Panc1 (cell line): ENCODE results near the gene TMEM205. TPM values are rescaled to one million over a fixed set of nuclear protein-coding genes. Genes with fewer than 3 reads are reported as not detected.

Experiments
- ATAC-seq: fragments of 200-7000 bp; cut with Tn5 transposase; 2 replicates; pipeline ENCODE4 v1.9.1; 2020; ENCODE audit warnings: mild to moderate bottlenecking, moderate library complexity
- BruUV-seq: library from RNA; stranded (reverse); fragments of 400-500 nt; replicated peaks from 2 replicates; lab custom pipeline; 2021; lab: Mats Ljungman, UMichigan
- CTCF ChIA-PET: fragments of 300-600 bp; sonication (Branson Sonifier 250); formaldehyde crosslinking; loops from one replicate; lab custom pipeline; 2022; ENCODE audit warnings: antibody characterized with exemption; lab: Charles Lee
- POLR2A ChIA-PET: fragments of 300-600 bp; sonication (Branson Sonifier 250); formaldehyde crosslinking; loops from one replicate; lab custom pipeline; 2022; ENCODE audit warnings: antibody characterized with exemption; lab: Charles Lee
- DNase-seq: peaks from one replicate; pipeline ENCODE4 v3.0.0-alpha.2; 2010; ENCODE audit warnings: low read depth, low spot score
- H3K27ac ChIP-seq: 2 replicates; pipeline ENCODE4 v1.5.1; 2011; ENCODE audit warnings: mild to moderate bottlenecking, low read length, inconsistent platforms
- H3K27me3 ChIP-seq: fragments of 200-500 bp; sonication (Bioruptor generic); 2 replicates; pipeline ENCODE4 v1.6.0; 2014; ENCODE audit warnings: low read length, inconsistent platforms; ENCODE audit not compliant: control insufficient read depth, insufficient read depth
- H3K36me3 ChIP-seq: fragments of 200-500 bp; sonication (Bioruptor generic); 2 replicates; pipeline ENCODE4 v1.5.1; 2014; ENCODE audit warnings: inconsistent platforms, mild to moderate bottlenecking, low read length, moderate library complexity; ENCODE audit not compliant: control insufficient read depth, insufficient read depth
- H3K4me1 ChIP-seq: 2 replicates; pipeline ENCODE4 v1.5.1; 2011; ENCODE audit warnings: inconsistent platforms, mild to moderate bottlenecking, low read length, moderate library complexity; ENCODE audit not compliant: control insufficient read depth, insufficient read depth
- H3K4me3 ChIP-seq, 2 experiments: 2 replicates each; pipeline ENCODE4 v1.5.1; 2011 to 2012; ENCODE audit warnings: low read depth in 2 of 2, low read length in 2 of 2, mild to moderate bottlenecking in 2 of 2, inconsistent platforms in 1 of 2, moderate library complexity in 1 of 2
- H3K9me3 ChIP-seq: fragments of 200-500 bp; sonication (Bioruptor generic); 2 replicates; pipeline ENCODE4 v1.5.1; 2014; ENCODE audit warnings: low read depth, mild to moderate bottlenecking, inconsistent platforms, low read length, moderate library complexity; ENCODE audit not compliant: control insufficient read depth, insufficient read depth
- POLR2AphosphoS5 ChIP-seq: IDR thresholded peaks from 2 replicates; pipeline ENCODE4 v1.6.1; 2012; ENCODE audit warnings: mild to moderate bottlenecking, low read depth, low read length, moderate library complexity
- SIN3A ChIP-seq: IDR thresholded peaks from 2 replicates; pipeline ENCODE4 v1.6.1; 2012; ENCODE audit warnings: low read depth, mild to moderate bottlenecking, low read length, moderate library complexity, borderline replicate concordance; ENCODE audit not compliant: insufficient read depth
- TCF7L2 ChIP-seq: IDR thresholded peaks from 2 replicates; pipeline ENCODE4 v1.6.1; 2011; ENCODE audit warnings: mild to moderate bottlenecking, low read depth, low read length, inconsistent platforms
- in situ Hi-C: cut with HindIII; loops from 2 replicates; pipeline ENCODE4 v1.10.0; 2016; ENCODE audit warnings: low sequenced_read_pairs, low pct_unique_long_range_greater_than_20kb
- intact Hi-C: fragments of 100-400 bp; cut with micrococcal nuclease; formaldehyde crosslinking; loops from one replicate; pipeline ENCODE4 v1.10.0; 2022; ENCODE audit not compliant: unreplicated experiment
- total RNA-seq: library from RNA; stranded (reverse); gene quantifications from one replicate; pipeline ENCODE4 v1.2.1, GENCODE V29; 2021; ENCODE audit not compliant: unreplicated experiment
- TF ChIP-seq, protein P1 (sequence below): fragments of 450-650 bp; IDR thresholded peaks from 2 replicates; pipeline ENCODE4 v1.5.1; 2017; ENCODE audit warnings: mild to moderate bottlenecking
- TF ChIP-seq, protein P2 (sequence below), 2 experiments: IDR thresholded peaks; 2 replicates each; pipeline ENCODE4 v1.6.1; 2011 to 2012; ENCODE audit warnings: low read depth in 2 of 2, control low read depth in 1 of 2, low read length in 1 of 2, mild to moderate bottlenecking in 1 of 2, moderate library complexity in 1 of 2; ENCODE audit not compliant: insufficient read depth in 1 of 2

TMEM205 gene
- total RNA-seq, 1 experiment from 2014 or later, result 133 TPM

GRCh38 chr19:11377756-11378155 lies 31.7 kb upstream of the TMEM205 start:
- Histone ChIP-seq H3K4me3 (no peak overlapping the region), H3K9me3 (no peaks in the 10 kb centered on the region), H3K4me1 (peaks cover 35% of the 10 kb centered on the region), H3K27me3 (no peaks in the 10 kb centered on the region), H3K36me3 (no peaks in the 10 kb centered on the region), H3K27ac (peak overlapping the region; percentile 11)
- ChIA-PET CTCF (interaction anchor here (0.7 kb wide), 1 partner anchor 232 kb away, joined by 5 read pairs; no protein-coding TSS in a partner anchor), POLR2A (interaction anchor here (0.6 kb wide), 2 partner anchors 151 to 174 kb away, joined by 5 to 9 read pairs; partner anchors contain the start of gene ECSIT)
- no peak for ATAC-seq
- intact Hi-C loops, result no loop called here
- no TSS peak for BruUV-seq
- no peak for DNase-seq
- TF ChIP-seq SIN3A (no peak), TCF7L2 (no peak), POLR2AphosphoS5 (no peak)
- TF ChIP-seq, protein P1, sequence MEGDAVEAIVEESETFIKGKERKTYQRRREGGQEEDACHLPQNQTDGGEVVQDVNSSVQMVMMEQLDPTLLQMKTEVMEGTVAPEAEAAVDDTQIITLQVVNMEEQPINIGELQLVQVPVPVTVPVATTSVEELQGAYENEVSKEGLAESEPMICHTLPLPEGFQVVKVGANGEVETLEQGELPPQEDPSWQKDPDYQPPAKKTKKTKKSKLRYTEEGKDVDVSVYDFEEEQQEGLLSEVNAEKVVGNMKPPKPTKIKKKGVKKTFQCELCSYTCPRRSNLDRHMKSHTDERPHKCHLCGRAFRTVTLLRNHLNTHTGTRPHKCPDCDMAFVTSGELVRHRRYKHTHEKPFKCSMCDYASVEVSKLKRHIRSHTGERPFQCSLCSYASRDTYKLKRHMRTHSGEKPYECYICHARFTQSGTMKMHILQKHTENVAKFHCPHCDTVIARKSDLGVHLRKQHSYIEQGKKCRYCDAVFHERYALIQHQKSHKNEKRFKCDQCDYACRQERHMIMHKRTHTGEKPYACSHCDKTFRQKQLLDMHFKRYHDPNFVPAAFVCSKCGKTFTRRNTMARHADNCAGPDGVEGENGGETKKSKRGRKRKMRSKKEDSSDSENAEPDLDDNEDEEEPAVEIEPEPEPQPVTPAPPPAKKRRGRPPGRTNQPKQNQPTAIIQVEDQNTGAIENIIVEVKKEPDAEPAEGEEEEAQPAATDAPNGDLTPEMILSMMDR, result no peak
- TF ChIP-seq, protein P2, sequence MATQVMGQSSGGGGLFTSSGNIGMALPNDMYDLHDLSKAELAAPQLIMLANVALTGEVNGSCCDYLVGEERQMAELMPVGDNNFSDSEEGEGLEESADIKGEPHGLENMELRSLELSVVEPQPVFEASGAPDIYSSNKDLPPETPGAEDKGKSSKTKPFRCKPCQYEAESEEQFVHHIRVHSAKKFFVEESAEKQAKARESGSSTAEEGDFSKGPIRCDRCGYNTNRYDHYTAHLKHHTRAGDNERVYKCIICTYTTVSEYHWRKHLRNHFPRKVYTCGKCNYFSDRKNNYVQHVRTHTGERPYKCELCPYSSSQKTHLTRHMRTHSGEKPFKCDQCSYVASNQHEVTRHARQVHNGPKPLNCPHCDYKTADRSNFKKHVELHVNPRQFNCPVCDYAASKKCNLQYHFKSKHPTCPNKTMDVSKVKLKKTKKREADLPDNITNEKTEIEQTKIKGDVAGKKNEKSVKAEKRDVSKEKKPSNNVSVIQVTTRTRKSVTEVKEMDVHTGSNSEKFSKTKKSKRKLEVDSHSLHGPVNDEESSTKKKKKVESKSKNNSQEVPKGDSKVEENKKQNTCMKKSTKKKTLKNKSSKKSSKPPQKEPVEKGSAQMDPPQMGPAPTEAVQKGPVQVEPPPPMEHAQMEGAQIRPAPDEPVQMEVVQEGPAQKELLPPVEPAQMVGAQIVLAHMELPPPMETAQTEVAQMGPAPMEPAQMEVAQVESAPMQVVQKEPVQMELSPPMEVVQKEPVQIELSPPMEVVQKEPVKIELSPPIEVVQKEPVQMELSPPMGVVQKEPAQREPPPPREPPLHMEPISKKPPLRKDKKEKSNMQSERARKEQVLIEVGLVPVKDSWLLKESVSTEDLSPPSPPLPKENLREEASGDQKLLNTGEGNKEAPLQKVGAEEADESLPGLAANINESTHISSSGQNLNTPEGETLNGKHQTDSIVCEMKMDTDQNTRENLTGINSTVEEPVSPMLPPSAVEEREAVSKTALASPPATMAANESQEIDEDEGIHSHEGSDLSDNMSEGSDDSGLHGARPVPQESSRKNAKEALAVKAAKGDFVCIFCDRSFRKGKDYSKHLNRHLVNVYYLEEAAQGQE (IDR thresholded peaks at IDR 0.05; ENCODE audit: insufficient read depth in 1 of 2, low read depth in 2 of 2, low read length in 1 of 2), result no peak
- in situ Hi-C loops, result no loop called here

- no peak for DNase-seq
Observed at GRCh38 chr19:11377237-11377636, 31.2 kb upstream of the TMEM205 start.

More at GRCh38 chr19:11377237-11377636, 31.2 kb upstream of the TMEM205 start:
- peak overlapping the region; percentile 44 for H3K27ac ChIP-seq
- H3K4me3 ChIP-seq, result no peak overlapping the region
- in situ Hi-C loops (no loop called here), intact Hi-C loops (no loop called here)
- CTCF ChIA-PET, result interaction anchor here (0.6 to 1.2 kb wide), 5 partner anchors 70 to 232 kb away, joined by 3 to 13 read pairs (median 5); no protein-coding TSS in a partner anchor
- H3K4me1 ChIP-seq, result peaks cover 35% of the 10 kb centered on the region
- ATAC-seq, result no peak
- BruUV-seq, result no TSS peak
- H3K36me3 ChIP-seq, result no peaks in the 10 kb centered on the region
- H3K9me3 ChIP-seq, result no peaks in the 10 kb centered on the region
- POLR2A ChIA-PET, result no interaction called here
- TF ChIP-seq POLR2AphosphoS5, result no peak
- TF ChIP-seq, protein P1, result no peak
- TF ChIP-seq SIN3A, result no peak
- no peak for TF ChIP-seq TCF7L2
- TF ChIP-seq, protein P2 (IDR thresholded peaks at IDR 0.05; ENCODE audit: insufficient read depth in 1 of 2, low read depth in 2 of 2, low read length in 1 of 2), result no peak
- H3K27me3 ChIP-seq, result no peaks in the 10 kb centered on the region
